Measurements from ENCODE around the gene HAPSTR1. TPM values are rescaled to one million over a fixed set of nuclear protein-coding genes. Genes with fewer than 3 reads are reported as not detected.

HAPSTR1 gene
- total RNA-seq, 1 donor from 2014 or later: 86.0 TPM

GRCh38 chr16:9089660-9090059 lies 1.8 kb upstream of the HAPSTR1 start:
- Mint-ChIP-seq H3K4me1 (ENCODE audit: unreplicated experiment) (peaks cover 21% of the 10 kb centered on the region), H3K9me3 (ENCODE audit: unreplicated experiment) (peaks cover 4% of the 10 kb centered on the region), H3K36me3 (ENCODE audit: low read depth, unreplicated experiment) (peaks cover 20% of the 10 kb centered on the region), H3K27me3 (ENCODE audit: unreplicated experiment) (peaks cover 21% of the 10 kb centered on the region), H3K27ac (ENCODE audit: unreplicated experiment) (peak overlapping the region; percentile 92), H3K4me3 (ENCODE audit: unreplicated experiment) (peak overlapping the region; percentile 92)
- no peak for TF ChIP-seq CTCF (IDR thresholded peaks at IDR 0.05; ENCODE audit: unreplicated experiment)
- no peak for DNase-seq (ENCODE audit: low spot score)

GRCh38 chr16:9090101-9090959 lies 1.1 kb upstream of the HAPSTR1 start:
- Mint-ChIP-seq H3K27me3 (ENCODE audit: unreplicated experiment) (peaks cover 21% of the 10 kb centered on the region), H3K4me1 (ENCODE audit: unreplicated experiment) (peaks cover 21% of the 10 kb centered on the region), H3K9me3 (ENCODE audit: unreplicated experiment) (peaks cover 4% of the 10 kb centered on the region), H3K27ac (ENCODE audit: unreplicated experiment) (peak overlapping the region; percentile 92), H3K36me3 (ENCODE audit: low read depth, unreplicated experiment) (peaks cover 20% of the 10 kb centered on the region), H3K4me3 (ENCODE audit: unreplicated experiment) (peak overlapping the region; percentile 92)
- TF ChIP-seq CTCF (IDR thresholded peaks at IDR 0.05; ENCODE audit: unreplicated experiment): no peak
- peak; percentile 51 for DNase-seq (ENCODE audit: low spot score)

- Mint-ChIP-seq H3K9me3 (ENCODE audit: unreplicated experiment) (peaks cover 4% of the 10 kb centered on the region), H3K4me1 (ENCODE audit: unreplicated experiment) (peaks cover 32% of the 10 kb centered on the region), H3K36me3 (ENCODE audit: low read depth, unreplicated experiment) (peaks cover 29% of the 10 kb centered on the region), H3K27me3 (ENCODE audit: unreplicated experiment) (peaks cover 21% of the 10 kb centered on the region), H3K27ac (ENCODE audit: unreplicated experiment) (no peak overlapping the region), H3K4me3 (ENCODE audit: unreplicated experiment) (no peak overlapping the region)
- TF ChIP-seq CTCF (IDR thresholded peaks at IDR 0.05; ENCODE audit: unreplicated experiment): no peak
- DNase-seq (ENCODE audit: low spot score): peak; percentile 28
Observed at GRCh38 chr16:9091867-9092281, 430 bp downstream of the HAPSTR1 start.

- peak; percentile 39 for DNase-seq (ENCODE audit: low spot score)
- peaks cover 29% of the 10 kb centered on the region for H3K36me3 Mint-ChIP-seq (ENCODE audit: low read depth, unreplicated experiment)
- peaks cover 21% of the 10 kb centered on the region for H3K27me3 Mint-ChIP-seq (ENCODE audit: unreplicated experiment)
- H3K9me3 Mint-ChIP-seq (ENCODE audit: unreplicated experiment): peaks cover 4% of the 10 kb centered on the region
- H3K4me3 Mint-ChIP-seq (ENCODE audit: unreplicated experiment): peak overlapping the region; percentile 99
- peak overlapping the region; percentile 96 for H3K27ac Mint-ChIP-seq (ENCODE audit: unreplicated experiment)
- TF ChIP-seq CTCF (IDR thresholded peaks at IDR 0.05; ENCODE audit: unreplicated experiment): no peak
- H3K4me1 Mint-ChIP-seq (ENCODE audit: unreplicated experiment): peaks cover 32% of the 10 kb centered on the region
Observed at GRCh38 chr16:9092282-9092977, 986 bp downstream of the HAPSTR1 start.

- H3K36me3 Mint-ChIP-seq (ENCODE audit: low read depth, unreplicated experiment): peaks cover 34% of the 10 kb centered on the region
- peaks cover 4% of the 10 kb centered on the region for H3K9me3 Mint-ChIP-seq (ENCODE audit: unreplicated experiment)
- peaks cover 21% of the 10 kb centered on the region for H3K27me3 Mint-ChIP-seq (ENCODE audit: unreplicated experiment)
- peak overlapping the region; percentile 96 for H3K27ac Mint-ChIP-seq (ENCODE audit: unreplicated experiment)
- H3K4me1 Mint-ChIP-seq (ENCODE audit: unreplicated experiment): peaks cover 37% of the 10 kb centered on the region
- H3K4me3 Mint-ChIP-seq (ENCODE audit: unreplicated experiment): peak overlapping the region; percentile 99
- no peak for TF ChIP-seq CTCF (IDR thresholded peaks at IDR 0.05; ENCODE audit: unreplicated experiment)
- peak; percentile 15 for DNase-seq (ENCODE audit: low spot score)
Observed at GRCh38 chr16:9092978-9093344, 1.5 kb downstream of the HAPSTR1 start.
